Stomach (tissue), 4 donors: Measurements from ENCODE around the gene GEMIN4.

Experiments
- CTCF ChIP-seq, 7 experiments: fragments of 450-650 bp in 4 of 7; fragments of 200-600 bp in 3 of 7; sonication (generic) in 3 of 7; IDR thresholded peaks; one replicate each; pipeline ENCODE4 v1.5.1; 2016 to 2019; ENCODE audit warnings: antibody characterized with exemption in 7 of 7, control low read depth in 2 of 7, mild to moderate bottlenecking in 1 of 7
- POLR2A ChIP-seq, 4 donors: fragments of 450-650 bp; IDR thresholded peaks; one replicate each; pipeline ENCODE4 v1.6.1; 2016; ENCODE audit warnings: antibody characterized with exemption in 4 of 4, control low read depth in 2 of 4, mild to moderate bottlenecking in 1 of 4, moderate library complexity in 1 of 4
- POLR2AphosphoS5 ChIP-seq, 3 donors: sonication (generic); formaldehyde crosslinking; IDR thresholded peaks; one replicate each; pipeline ENCODE4 v1.6.1; 2016; ENCODE audit warnings: antibody characterized with exemption in 3 of 3

- TF ChIP-seq CTCF (IDR thresholded peaks at IDR 0.05) (no peak), POLR2A (IDR thresholded peaks at IDR 0.05) (no peak), POLR2AphosphoS5 (IDR thresholded peaks at IDR 0.05) (no peak)
Observed at GRCh38 chr17:742147-742793, 9.8 kb downstream of the GEMIN4 start.
